ENCODE measurements around the gene RBM10. TPM values are rescaled to one million over a fixed set of nuclear protein-coding genes. Genes with fewer than 3 reads are reported as not detected.

RBM10 gene
- total RNA-seq, 3 donors from 2014 or later = 28.2 to 33.1 (median 31.0) TPM

DNA sequence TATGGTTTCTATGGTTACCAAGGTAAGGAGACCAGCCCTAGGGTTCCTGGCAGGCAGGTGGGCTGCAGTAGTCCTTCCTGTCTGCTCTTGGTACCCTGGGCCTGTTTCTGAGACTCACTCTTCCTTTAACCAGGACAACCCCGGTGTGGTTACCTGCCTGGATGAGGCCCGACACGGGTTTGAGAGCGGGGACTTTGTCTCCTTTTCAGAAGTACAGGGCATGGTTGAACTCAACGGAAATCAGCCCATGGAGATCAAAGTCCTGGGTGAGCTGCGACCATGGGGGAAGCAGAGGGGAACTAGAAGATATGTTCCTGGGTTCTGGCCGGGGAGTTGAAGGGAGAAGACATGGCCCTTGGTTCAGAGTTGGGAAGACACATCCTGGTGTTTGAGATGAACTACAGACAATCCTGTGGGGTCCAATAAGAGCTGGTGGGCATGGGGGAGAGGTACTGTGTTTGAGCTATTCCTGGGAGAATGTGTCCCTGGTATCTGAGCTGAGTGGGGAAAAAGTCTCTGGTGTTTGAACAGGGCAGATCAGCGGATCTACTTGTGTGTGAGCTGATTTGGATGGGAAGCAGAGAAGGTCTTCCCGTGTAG lies 56.4 kb downstream of the RBM10 start:
- peak overlapping the region; percentile 61 to 84 for H3K27ac ChIP-seq
- peaks cover 11% of the 10 kb centered on the region for H3K36me3 ChIP-seq
- DNase-seq (ENCODE audit: low spot score in 2 of 2) = no peak

DNA sequence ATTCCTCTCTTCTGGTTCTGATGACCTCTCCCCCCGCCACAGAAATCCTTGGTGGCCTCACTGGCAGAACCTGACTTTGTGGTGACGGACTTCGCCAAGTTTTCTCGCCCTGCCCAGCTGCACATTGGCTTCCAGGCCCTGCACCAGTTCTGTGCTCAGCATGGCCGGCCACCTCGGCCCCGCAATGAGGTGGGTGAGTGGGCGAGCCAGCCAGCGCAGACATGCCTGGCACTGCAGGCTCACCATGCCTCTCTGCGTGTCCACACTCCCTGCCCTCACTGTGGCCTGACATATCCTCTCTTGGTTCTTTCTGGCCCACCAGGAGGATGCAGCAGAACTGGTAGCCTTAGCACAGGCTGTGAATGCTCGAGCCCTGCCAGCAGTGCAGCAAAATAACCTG lies 57.3 kb downstream of the RBM10 start:
- DNase-seq (ENCODE audit: low spot score in 2 of 2) = no peak

More for the DNA sequence above, 56.4 kb downstream of the RBM10 start:
- TF ChIP-seq POLR2AphosphoS5 (IDR thresholded peaks at IDR 0.05) (no peak), POLR2A (IDR thresholded peaks at IDR 0.05) (no peak)
- TF ChIP-seq, protein P1, sequence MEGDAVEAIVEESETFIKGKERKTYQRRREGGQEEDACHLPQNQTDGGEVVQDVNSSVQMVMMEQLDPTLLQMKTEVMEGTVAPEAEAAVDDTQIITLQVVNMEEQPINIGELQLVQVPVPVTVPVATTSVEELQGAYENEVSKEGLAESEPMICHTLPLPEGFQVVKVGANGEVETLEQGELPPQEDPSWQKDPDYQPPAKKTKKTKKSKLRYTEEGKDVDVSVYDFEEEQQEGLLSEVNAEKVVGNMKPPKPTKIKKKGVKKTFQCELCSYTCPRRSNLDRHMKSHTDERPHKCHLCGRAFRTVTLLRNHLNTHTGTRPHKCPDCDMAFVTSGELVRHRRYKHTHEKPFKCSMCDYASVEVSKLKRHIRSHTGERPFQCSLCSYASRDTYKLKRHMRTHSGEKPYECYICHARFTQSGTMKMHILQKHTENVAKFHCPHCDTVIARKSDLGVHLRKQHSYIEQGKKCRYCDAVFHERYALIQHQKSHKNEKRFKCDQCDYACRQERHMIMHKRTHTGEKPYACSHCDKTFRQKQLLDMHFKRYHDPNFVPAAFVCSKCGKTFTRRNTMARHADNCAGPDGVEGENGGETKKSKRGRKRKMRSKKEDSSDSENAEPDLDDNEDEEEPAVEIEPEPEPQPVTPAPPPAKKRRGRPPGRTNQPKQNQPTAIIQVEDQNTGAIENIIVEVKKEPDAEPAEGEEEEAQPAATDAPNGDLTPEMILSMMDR (IDR thresholded peaks at IDR 0.05) = no peak
- no peak overlapping the region for H3K4me3 ChIP-seq
- H3K4me1 ChIP-seq = peaks cover 0 to 4% of the 10 kb centered on the region in 2 donors
- intact Hi-C loops (cut with DNase I; ENCODE audit: low total_unique reads) = loop anchor here (10.0 kb wide), 1 partner anchor 163 kb away; no protein-coding TSS in a partner anchor
- H3K27me3 ChIP-seq = no peaks in the 10 kb centered on the region
- H3K9me3 ChIP-seq = no peaks in the 10 kb centered on the region

DNA sequence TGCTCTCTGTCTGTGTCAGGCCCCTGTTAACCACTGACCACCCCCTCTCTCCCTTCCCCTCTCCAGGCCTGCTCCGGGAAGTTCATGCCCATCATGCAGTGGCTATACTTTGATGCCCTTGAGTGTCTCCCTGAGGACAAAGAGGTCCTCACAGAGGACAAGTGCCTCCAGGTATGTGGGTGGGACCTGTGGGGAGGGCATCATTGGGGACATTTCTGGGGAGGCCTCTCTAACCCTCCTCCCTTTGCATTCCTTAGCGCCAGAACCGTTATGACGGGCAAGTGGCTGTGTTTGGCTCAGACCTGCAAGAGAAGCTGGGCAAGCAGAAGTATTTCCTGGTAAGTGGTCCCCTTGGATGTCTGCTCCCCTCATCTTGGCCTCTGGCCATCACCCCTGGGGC lies 57.9 kb downstream of the RBM10 start:
- Histone ChIP-seq H3K36me3 (peaks cover 11% of the 10 kb centered on the region), H3K27me3 (no peaks in the 10 kb centered on the region), H3K9me3 (no peaks in the 10 kb centered on the region), H3K27ac (no peak overlapping the region), H3K4me3 (no peak overlapping the region), H3K4me1 (no peaks in the 10 kb centered on the region)
- intact Hi-C loops (cut with DNase I; ENCODE audit: low total_unique reads) = loop anchor here (10.0 kb wide), 1 partner anchor 162 kb away; no protein-coding TSS in a partner anchor
- DNase-seq (ENCODE audit: low spot score in 2 of 2) = no peak
- TF ChIP-seq, protein P1 (IDR thresholded peaks at IDR 0.05) = no peak
- TF ChIP-seq POLR2A (IDR thresholded peaks at IDR 0.05) = no peak
- no peak for TF ChIP-seq POLR2AphosphoS5 (IDR thresholded peaks at IDR 0.05)

More for the DNA sequence above, 57.3 kb downstream of the RBM10 start:
- H3K36me3 ChIP-seq = peaks cover 11% of the 10 kb centered on the region
- no peaks in the 10 kb centered on the region for H3K27me3 ChIP-seq
- H3K4me3 ChIP-seq = no peak overlapping the region
- H3K9me3 ChIP-seq = no peaks in the 10 kb centered on the region
- no peak overlapping the region for H3K27ac ChIP-seq
- H3K4me1 ChIP-seq = no peaks in the 10 kb centered on the region
- intact Hi-C loops (cut with DNase I; ENCODE audit: low total_unique reads) = loop anchor here (10.0 kb wide), 1 partner anchor 162 kb away; no protein-coding TSS in a partner anchor
- TF ChIP-seq POLR2A (IDR thresholded peaks at IDR 0.05) = no peak
- TF ChIP-seq POLR2AphosphoS5 (IDR thresholded peaks at IDR 0.05) = no peak

DNA sequence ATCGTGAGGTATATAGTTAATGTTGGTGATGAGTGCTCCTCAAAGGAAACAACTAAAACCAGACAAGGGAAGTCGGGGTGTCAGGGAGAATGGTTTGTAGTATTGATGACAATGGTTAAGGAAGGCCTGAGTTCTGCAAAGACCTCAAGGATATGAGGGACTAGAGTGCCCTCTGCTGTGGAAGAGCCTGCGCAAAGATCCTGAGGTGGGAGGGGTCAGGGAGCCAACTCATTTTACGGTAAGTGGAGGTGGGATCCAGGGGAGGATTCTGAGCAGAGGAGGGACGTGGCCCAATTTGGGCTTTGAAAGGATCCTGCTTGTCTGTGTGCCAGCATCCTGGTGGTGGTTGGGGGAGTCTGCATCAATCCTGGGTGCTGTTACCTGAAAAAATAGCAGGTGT lies 59.9 kb downstream of the RBM10 start:
- H3K9me3 ChIP-seq = no peaks in the 10 kb centered on the region
- H3K27me3 ChIP-seq = no peaks in the 10 kb centered on the region
- H3K4me3 ChIP-seq = no peak overlapping the region
- H3K4me1 ChIP-seq = no peaks in the 10 kb centered on the region
- H3K27ac ChIP-seq = peak overlapping the region; percentile 4 to 11
- TF ChIP-seq, protein P1 (IDR thresholded peaks at IDR 0.05) = no peak
- TF ChIP-seq POLR2A (IDR thresholded peaks at IDR 0.05) (no peak), POLR2AphosphoS5 (IDR thresholded peaks at IDR 0.05) (no peak)
- intact Hi-C loops (cut with DNase I; ENCODE audit: low total_unique reads) = loop anchor here (10.0 kb wide), 1 partner anchor 160 kb away; no protein-coding TSS in a partner anchor
- H3K36me3 ChIP-seq = peaks cover 11% of the 10 kb centered on the region
- no peak for DNase-seq (ENCODE audit: low spot score in 2 of 2)

DNA sequence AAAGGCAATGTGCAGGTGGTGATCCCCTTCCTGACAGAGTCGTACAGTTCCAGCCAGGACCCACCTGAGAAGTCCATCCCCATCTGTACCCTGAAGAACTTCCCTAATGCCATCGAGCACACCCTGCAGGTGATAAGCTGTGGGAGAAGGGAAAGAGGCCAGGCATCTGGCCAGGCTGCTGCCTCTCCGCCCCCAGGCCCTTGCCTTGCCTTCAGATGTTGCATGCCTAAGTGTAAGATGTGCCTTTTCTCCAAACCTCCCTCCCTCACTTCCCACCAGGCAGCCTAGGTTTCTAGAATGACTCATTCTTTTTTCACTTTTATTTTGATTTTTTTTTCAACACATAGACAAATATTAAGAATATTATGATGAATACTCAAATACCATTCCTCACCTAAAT lies 61.3 kb downstream of the RBM10 start:
- Histone ChIP-seq H3K36me3 (peaks cover 7% of the 10 kb centered on the region), H3K9me3 (no peaks in the 10 kb centered on the region), H3K27me3 (no peaks in the 10 kb centered on the region), H3K4me1 (no peaks in the 10 kb centered on the region), H3K4me3 (no peak overlapping the region), H3K27ac (no peak overlapping the region)
- no peak for DNase-seq (ENCODE audit: low spot score in 2 of 2)
- TF ChIP-seq, protein P1 (IDR thresholded peaks at IDR 0.05) = no peak
- TF ChIP-seq POLR2AphosphoS5 (IDR thresholded peaks at IDR 0.05) (no peak), POLR2A (IDR thresholded peaks at IDR 0.05) (no peak)
- intact Hi-C loops (cut with DNase I; ENCODE audit: low total_unique reads) = loop anchor here (10.0 kb wide), 1 partner anchor 158 kb away; no protein-coding TSS in a partner anchor
